T-helper 2 cell (primary cell): ENCODE measurements around the gene MAVS.

Experiments
- DNase-seq, 5 experiments: peaks; one replicate each; pipeline versions ENCODE4 v3.0.0 to v3.0.0-alpha.2; 2012 to 2022
- total RNA-seq, 2 donors: gene quantifications; one replicate each; lab custom pipeline; 2026; lab: John Stamatoyannopoulos, UW

The MAVS gene
- total RNA-seq = 76.7 to 108 reads per million in 2 donors

GRCh38 chr20:3846740-3847428 lies at the start of gene MAVS:
Gene MAVS (plus strand): TSS chr20:3846834. CDS start chr20:3854625, 7,791 bp downstream.
- DNase-seq = peak; percentile 72 to 88 (median 79)

- DNase-seq = no peak
Measured at GRCh38 chr20:3797226-3797545, 49.4 kb upstream of the MAVS start.

GRCh38 chr20:3797592-3798372 lies 48.9 kb upstream of the MAVS start:
- peak in 3 of 5 experiments; percentile 36 to 86 (median 44) for DNase-seq

- no peak for DNase-seq
Measured at GRCh38 chr20:3798373-3798768, 48.3 kb upstream of the MAVS start.

- no peak for DNase-seq
Measured at GRCh38 chr20:3798908-3799248, 47.8 kb upstream of the MAVS start.

GRCh38 chr20:3800256-3800877 lies 46.3 kb upstream of the MAVS start:
- no peak for DNase-seq

GRCh38 chr20:3800878-3801260 lies 45.8 kb upstream of the MAVS start:
- no peak for DNase-seq

- no peak for DNase-seq
Measured at GRCh38 chr20:3801299-3801698, 45.3 kb upstream of the MAVS start.

GRCh38 chr20:3801846-3802245 lies 44.8 kb upstream of the MAVS start:
- DNase-seq = no peak

GRCh38 chr20:3802524-3803239 lies 44.0 kb upstream of the MAVS start:
- no peak for DNase-seq

GRCh38 chr20:3803289-3803688 lies 43.3 kb upstream of the MAVS start:
- DNase-seq = no peak

- DNase-seq = no peak
Measured at GRCh38 chr20:3803854-3804253, 42.8 kb upstream of the MAVS start.

GRCh38 chr20:3804254-3804751 lies 42.3 kb upstream of the MAVS start:
- DNase-seq = no peak

- no peak for DNase-seq
Measured at GRCh38 chr20:3804781-3805180, 41.9 kb upstream of the MAVS start.

- DNase-seq = no peak
Measured at GRCh38 chr20:3808544-3808943, 38.1 kb upstream of the MAVS start.

GRCh38 chr20:3811467-3812258 lies 35.0 kb upstream of the MAVS start:
- peak; percentile 72 to 98 (median 90) for DNase-seq

- no peak for DNase-seq
Measured at GRCh38 chr20:3812259-3812681, 34.4 kb upstream of the MAVS start.

GRCh38 chr20:3812975-3813847 lies 33.4 kb upstream of the MAVS start:
- DNase-seq = peak in 1 of 5 experiments; percentile 32

- DNase-seq = peak in 2 of 5 experiments; percentile 43 to 76
Measured at GRCh38 chr20:3813848-3814581, 32.6 kb upstream of the MAVS start.

GRCh38 chr20:3814928-3815495 lies 31.6 kb upstream of the MAVS start:
- no peak for DNase-seq
